ENCODE measurements around the gene GP5. TPM values are rescaled to one million over a fixed set of nuclear protein-coding genes. Genes with fewer than 3 reads are reported as not detected.

GP5 gene, protein sequence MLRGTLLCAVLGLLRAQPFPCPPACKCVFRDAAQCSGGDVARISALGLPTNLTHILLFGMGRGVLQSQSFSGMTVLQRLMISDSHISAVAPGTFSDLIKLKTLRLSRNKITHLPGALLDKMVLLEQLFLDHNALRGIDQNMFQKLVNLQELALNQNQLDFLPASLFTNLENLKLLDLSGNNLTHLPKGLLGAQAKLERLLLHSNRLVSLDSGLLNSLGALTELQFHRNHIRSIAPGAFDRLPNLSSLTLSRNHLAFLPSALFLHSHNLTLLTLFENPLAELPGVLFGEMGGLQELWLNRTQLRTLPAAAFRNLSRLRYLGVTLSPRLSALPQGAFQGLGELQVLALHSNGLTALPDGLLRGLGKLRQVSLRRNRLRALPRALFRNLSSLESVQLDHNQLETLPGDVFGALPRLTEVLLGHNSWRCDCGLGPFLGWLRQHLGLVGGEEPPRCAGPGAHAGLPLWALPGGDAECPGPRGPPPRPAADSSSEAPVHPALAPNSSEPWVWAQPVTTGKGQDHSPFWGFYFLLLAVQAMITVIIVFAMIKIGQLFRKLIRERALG
- 0.26 and 0.44 TPM in 2 replicates for total RNA-seq

DNA sequence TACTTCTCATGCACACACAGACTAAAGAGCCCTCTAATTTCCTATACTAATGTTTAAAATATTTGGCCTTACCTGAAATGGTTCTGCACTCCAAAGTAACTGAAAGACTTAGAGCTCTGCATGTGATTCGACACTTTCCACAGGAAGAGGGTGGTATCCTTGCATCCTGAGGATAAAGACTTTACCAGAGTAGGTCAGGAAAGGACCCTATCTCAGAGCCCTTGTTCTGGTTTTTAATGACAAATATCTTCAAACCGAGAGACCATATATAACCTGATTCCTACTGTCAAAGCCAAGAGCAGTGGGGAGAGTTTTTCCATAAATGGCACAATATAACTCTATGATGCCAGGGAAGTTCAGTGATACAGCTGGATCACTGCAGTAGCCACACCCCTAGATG, at the start of gene GP5:
TSS of gene GP5 (minus strand) at position 101 of the 400 bp plus-strand sequence. CDS start 984 bp downstream, outside the sequence.

DNA sequence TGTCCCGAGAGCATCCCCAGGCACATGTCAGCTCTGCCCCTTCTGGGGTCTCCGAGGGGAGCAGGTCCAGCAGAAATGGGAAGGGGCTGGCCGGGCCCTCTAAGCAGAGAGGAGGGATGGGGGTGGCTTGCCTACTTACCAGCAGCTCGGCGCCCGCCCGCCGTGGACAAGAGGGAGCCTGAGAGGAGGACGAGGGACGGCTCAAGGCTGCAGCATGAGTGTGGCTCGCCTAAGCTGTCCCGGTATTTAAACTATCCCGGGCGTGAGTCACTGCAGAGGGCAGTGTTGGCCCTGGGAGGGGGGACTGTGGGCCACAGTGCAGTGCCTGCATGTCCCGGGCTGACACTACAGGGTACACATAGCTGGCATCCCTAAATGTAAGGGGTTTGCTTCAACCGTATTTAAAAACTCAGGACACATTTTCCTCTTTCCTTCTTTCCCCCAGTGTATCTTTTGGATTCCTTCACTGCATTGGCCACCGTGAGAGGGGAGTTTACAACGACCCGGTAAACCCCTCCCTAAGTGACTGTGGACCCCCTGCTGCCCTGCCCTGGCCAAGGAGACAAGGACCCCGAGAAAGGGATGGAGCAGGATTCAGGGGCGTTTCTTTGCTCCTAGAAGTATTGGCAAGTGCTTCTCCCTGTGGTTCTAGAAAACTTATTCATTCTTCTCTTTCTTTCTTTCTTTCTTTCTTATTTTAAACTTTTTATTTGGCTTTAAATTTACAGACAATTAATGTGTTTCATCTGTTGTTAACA, 29.4 kb downstream of the GP5 start, which contains the start of gene LRRC15:
TSS of gene LRRC15 (minus strand) at position 222 of the 758 bp plus-strand sequence. CDS start 8,700 bp downstream, outside the sequence.

DNA sequence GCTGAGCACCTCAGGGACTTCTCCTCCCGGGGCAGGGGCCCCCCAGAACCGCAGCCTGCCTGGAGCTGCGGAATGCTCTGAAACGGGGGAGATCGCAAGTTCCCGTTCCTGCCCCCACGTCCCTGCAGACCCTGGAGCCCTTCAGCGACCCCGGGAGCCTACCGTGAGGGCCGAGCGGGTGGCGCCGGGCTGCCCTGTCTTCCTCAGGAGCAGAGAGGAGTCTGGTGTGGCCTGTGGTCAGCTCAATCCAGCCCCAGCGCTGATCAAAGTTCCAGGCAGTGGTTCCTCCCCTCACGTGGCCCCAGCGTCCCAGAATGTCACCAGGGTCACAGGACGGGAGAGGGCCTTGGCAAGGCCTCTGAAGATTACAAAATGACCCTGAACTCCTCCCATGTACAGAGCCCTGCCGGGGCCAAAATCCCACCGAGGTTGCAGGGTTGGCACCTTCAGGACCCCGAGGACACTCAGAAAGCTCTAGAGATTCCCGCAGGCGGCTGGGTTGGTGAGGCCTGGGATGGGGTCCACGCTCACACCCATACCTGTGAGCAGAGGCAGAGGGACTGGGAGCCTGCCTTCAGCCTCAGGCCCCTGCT, 47.9 kb downstream of the GP5 start, which contains the start of gene CPN2:
TSS of gene CPN2 (minus strand) at position 249 of the 593 bp plus-strand sequence. CDS start 8,626 bp downstream, outside the sequence.

Other genes starting within 250 kb of the GP5 start
- gene CPN2, start 47.9 kb downstream of the GP5 start, total RNA-seq = not detected in 2 replicates
- 0.40 and 2.5 TPM in 2 replicates for gene LRRC15, start 29.5 kb downstream of the GP5 start, total RNA-seq
- 647 and 681 TPM in 2 replicates for gene ATP13A3, start 87.7 kb upstream of the GP5 start, total RNA-seq
- 21.3 and 21.9 TPM in 2 replicates for gene TMEM44, start 234.2 kb upstream of the GP5 start, total RNA-seq

Data from aortic smooth muscle cell (primary cell).